Brain microvascular endothelial cell (primary cell): ENCODE results near the gene CNN1.

ENCODE experiments used
- DNase-seq: peaks from one replicate; pipeline ENCODE4 v3.0.0-alpha.2; 2020
- H3K27ac ChIP-seq: fragments of 250-450 bp; sonication (Bioruptor Pico); 2 replicates; pipeline ENCODE4 v1.5.1; 2020; ENCODE audit warnings: mild to moderate bottlenecking, moderate library complexity
- H3K27me3 ChIP-seq: fragments of 250-450 bp; sonication (Bioruptor Pico); replicated peaks from 2 replicates; pipeline ENCODE4 v1.5.1; 2020; ENCODE audit warnings: mild to moderate bottlenecking
- H3K36me3 ChIP-seq: fragments of 250-450 bp; sonication (Bioruptor Pico); replicated peaks from 2 replicates; pipeline ENCODE4 v1.5.1; 2020; ENCODE audit warnings: mild to moderate bottlenecking
- H3K4me3 ChIP-seq: 2 replicates; pipeline ENCODE4 v1.5.1; 2011; ENCODE audit warnings: low read depth, mild to moderate bottlenecking, control low read depth, low read length, moderate library complexity
- in situ Hi-C: cut with HindIII; loops from 2 replicates; pipeline ENCODE4 v1.10.0; 2017; ENCODE audit warnings: low sequenced_read_pairs, low pct_ligation_motif_present
- TF ChIP-seq, protein P1 (sequence below): IDR thresholded peaks from 2 replicates; pipeline ENCODE4 v1.5.1; 2011; ENCODE audit warnings: low read depth, mild to moderate bottlenecking, moderate library complexity, low read length, control low read depth, inconsistent platforms; ENCODE audit errors: missing control alignments

The CNN1 gene

GRCh38 chr19:11513946-11514345 lies 24.7 kb upstream of the CNN1 start:
- H3K27me3 ChIP-seq: no peaks in the 10 kb centered on the region
- in situ Hi-C loops: no loop called here
- no peaks in the 10 kb centered on the region for H3K36me3 ChIP-seq
- no peak for DNase-seq
- H3K4me3 ChIP-seq: no peak overlapping the region
- TF ChIP-seq, protein P1, sequence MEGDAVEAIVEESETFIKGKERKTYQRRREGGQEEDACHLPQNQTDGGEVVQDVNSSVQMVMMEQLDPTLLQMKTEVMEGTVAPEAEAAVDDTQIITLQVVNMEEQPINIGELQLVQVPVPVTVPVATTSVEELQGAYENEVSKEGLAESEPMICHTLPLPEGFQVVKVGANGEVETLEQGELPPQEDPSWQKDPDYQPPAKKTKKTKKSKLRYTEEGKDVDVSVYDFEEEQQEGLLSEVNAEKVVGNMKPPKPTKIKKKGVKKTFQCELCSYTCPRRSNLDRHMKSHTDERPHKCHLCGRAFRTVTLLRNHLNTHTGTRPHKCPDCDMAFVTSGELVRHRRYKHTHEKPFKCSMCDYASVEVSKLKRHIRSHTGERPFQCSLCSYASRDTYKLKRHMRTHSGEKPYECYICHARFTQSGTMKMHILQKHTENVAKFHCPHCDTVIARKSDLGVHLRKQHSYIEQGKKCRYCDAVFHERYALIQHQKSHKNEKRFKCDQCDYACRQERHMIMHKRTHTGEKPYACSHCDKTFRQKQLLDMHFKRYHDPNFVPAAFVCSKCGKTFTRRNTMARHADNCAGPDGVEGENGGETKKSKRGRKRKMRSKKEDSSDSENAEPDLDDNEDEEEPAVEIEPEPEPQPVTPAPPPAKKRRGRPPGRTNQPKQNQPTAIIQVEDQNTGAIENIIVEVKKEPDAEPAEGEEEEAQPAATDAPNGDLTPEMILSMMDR: no peak
- H3K27ac ChIP-seq: no peak overlapping the region

DNA sequence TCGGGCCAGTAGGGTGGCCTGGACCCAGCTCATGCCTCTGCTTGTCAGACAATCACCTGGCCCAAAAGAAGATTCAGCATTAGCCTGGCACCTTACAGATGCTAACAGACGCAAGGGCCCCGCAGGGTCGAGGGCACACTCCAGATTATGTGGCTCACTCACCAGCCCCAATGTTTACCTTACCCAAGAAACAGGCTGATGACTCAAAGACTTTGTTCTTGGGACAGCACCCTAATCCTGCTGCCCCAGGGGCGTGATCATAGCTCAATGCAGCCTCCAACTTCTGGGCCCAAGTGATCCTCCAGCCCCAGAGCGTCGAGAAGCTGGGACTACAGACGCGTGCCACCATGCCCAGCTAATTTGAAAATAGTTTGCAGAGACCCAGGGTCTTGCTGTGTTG lies 19.5 kb upstream of the CNN1 start:
- no peak for DNase-seq
- in situ Hi-C loops: no loop called here
- no peak overlapping the region for H3K4me3 ChIP-seq
- no peaks in the 10 kb centered on the region for H3K36me3 ChIP-seq
- TF ChIP-seq, protein P1: no peak
- no peak overlapping the region for H3K27ac ChIP-seq
- no peaks in the 10 kb centered on the region for H3K27me3 ChIP-seq

- in situ Hi-C loops: no loop called here
These were observed 9.9 kb upstream of the CNN1 start, which contains the start of gene ECSIT for GRCh38 chr19:11528551-11529341. TSS of gene ECSIT (minus strand) at chr19:11529134. CDS start at chr19:11519170, 9,964 bp downstream.

GRCh38 chr19:11530432-11530831 lies 8.2 kb upstream of the CNN1 start:
- no peak overlapping the region for H3K4me3 ChIP-seq
- peak; percentile 77 for DNase-seq
- in situ Hi-C loops: no loop called here

More at GRCh38 chr19:11528551-11529341, 9.9 kb upstream of the CNN1 start, which contains the start of gene ECSIT:
- DNase-seq: peak; percentile 99
- TF ChIP-seq, protein P1: no peak
- Histone ChIP-seq H3K4me3 (peak within 1 kb of the TSS; percentile 85), H3K27ac (peak within 1 kb of the TSS; percentile 88), H3K27me3 (no peaks in the 10 kb centered on the region), H3K36me3 (no peaks in the 10 kb centered on the region)

GRCh38 chr19:11534538-11534937 lies 4.1 kb upstream of the CNN1 start:
- no peak for DNase-seq
- TF ChIP-seq, protein P1: no peak
- H3K27me3 ChIP-seq: no peaks in the 10 kb centered on the region
- no peaks in the 10 kb centered on the region for H3K36me3 ChIP-seq
- H3K4me3 ChIP-seq: no peak overlapping the region
- H3K27ac ChIP-seq: no peak overlapping the region
- in situ Hi-C loops: no loop called here

More at GRCh38 chr19:11530432-11530831, 8.2 kb upstream of the CNN1 start:
- Histone ChIP-seq H3K27me3 (no peaks in the 10 kb centered on the region), H3K36me3 (no peaks in the 10 kb centered on the region), H3K27ac (no peak overlapping the region)
- TF ChIP-seq, protein P1: peak; percentile 52
